ENCODE results near the gene KRTAP5-6. TPM values are rescaled to one million over a fixed set of nuclear protein-coding genes. Genes with fewer than 3 reads are reported as not detected.

The KRTAP5-6 gene
- total RNA-seq, 4 donors from 2014 or later = not detected

- DNase-seq (ENCODE audit: low spot score) (no peak), ATAC-seq (ENCODE audit: low FRiP score) (no peak)
- no peak for TF ChIP-seq CTCF (IDR thresholded peaks at IDR 0.05)
Measured at GRCh38 chr11:1741741-1742140, 44.7 kb downstream of the KRTAP5-6 start.

GRCh38 chr11:1742371-1742770 lies 45.4 kb downstream of the KRTAP5-6 start:
- ATAC-seq (ENCODE audit: low FRiP score) (no peak), DNase-seq (ENCODE audit: low spot score) (no peak)
- TF ChIP-seq CTCF (IDR thresholded peaks at IDR 0.05) = no peak

- DNase-seq (ENCODE audit: low spot score) = no peak
- TF ChIP-seq CTCF (IDR thresholded peaks at IDR 0.05) = no peak
- ATAC-seq (ENCODE audit: low FRiP score) = no peak
Measured at GRCh38 chr11:1742869-1743584, 46.0 kb downstream of the KRTAP5-6 start.

- no peak for ATAC-seq (ENCODE audit: low FRiP score)
- DNase-seq (ENCODE audit: low spot score) = no peak
- no peak for TF ChIP-seq CTCF (IDR thresholded peaks at IDR 0.05)
Measured at GRCh38 chr11:1743585-1744136, 46.7 kb downstream of the KRTAP5-6 start.

- TF ChIP-seq CTCF (IDR thresholded peaks at IDR 0.05) = no peak
- no peak for DNase-seq (ENCODE audit: low spot score)
- no peak for ATAC-seq (ENCODE audit: low FRiP score)
Measured at GRCh38 chr11:1744137-1744886, 47.3 kb downstream of the KRTAP5-6 start.

- DNase-seq (ENCODE audit: low spot score) (no peak), ATAC-seq (ENCODE audit: low FRiP score) (no peak)
- no peak for TF ChIP-seq CTCF (IDR thresholded peaks at IDR 0.05)
Measured at GRCh38 chr11:1744891-1745700, 48.1 kb downstream of the KRTAP5-6 start.

Measured in omental fat pad (tissue), 4 donors.